HG03064 (cell line): ENCODE results near the gene HDAC10.

Experiments
- ATAC-seq: cut with Tn5 transposase; IDR thresholded peaks from one replicate; pipeline ENCODE4 v1.9.1; 2021; ENCODE audit warnings: low read depth; ENCODE audit not compliant: unreplicated experiment

Gene HDAC10

DNA sequence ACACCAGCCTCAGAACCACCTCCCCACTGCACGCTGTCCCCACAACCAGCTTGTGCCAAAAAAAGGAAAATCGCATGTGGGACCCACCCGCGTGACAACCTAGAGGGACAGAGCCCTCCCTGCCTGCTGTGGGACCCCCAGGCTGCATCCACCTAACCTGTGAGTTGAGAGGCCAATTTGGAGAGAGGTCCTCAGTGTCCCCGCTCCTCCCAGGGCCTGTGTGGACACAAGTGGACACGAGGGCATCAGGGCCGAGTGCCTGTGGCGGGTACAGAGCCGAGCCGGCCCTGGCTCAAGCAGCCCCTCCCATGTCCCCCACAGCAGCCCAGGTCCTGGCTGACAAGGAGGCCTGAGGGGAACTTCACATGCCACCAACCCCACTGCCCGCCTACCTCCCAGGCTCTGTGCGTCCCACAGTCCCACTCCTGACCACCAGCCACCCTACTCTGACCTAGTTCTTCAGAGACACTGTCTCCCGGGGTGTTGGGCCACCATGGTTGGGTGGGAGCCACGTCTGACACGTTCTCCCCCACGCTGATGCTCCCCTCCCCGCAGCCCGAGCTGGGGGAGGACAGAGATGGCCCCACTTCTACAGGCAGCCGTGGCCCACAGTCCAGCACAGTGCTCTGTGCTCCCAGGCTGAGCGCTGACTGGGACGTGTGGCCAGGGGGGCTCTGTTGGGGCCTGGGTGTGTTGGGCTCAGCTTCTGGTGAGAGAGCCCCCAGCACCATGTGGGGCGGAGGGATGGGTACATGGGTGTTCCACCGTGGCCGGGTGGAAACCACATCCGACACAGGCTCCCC, 31.1 kb downstream of the HDAC10 start:
- no peak for ATAC-seq

DNA sequence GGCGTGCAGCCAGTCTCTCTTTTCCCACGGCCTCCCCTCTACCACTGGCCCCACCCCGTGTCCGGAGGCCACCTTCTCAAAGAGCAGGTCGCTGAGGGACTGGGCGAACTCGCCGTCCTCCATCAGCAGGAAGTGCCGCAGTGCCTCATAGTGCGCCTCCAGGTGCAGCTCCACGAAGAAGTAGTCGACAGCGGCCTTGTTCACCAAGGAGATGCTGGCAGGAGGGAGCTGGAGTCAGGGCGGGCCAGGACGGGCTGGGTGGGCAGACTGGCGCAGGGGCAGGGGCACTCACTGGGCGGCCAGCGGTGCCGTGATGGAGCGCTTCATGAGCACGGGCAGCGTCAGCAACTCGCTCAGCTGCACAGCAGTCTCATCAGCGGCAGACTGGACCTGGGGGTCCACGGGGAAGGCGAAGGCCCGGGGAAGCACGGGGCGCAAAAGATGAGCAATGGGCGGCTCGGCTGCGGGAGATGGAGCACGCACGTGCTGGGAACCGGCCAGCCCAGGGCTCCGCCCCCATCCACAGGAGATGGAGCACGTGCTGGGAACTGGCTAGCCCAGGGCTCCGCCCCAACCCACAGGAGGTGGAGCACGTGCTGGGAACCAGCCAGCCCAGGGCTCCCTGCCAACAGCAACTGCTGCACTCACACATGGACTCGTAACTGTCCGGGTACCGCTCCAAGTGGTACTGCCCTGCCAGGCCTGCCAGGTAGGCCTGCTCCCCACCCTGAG, 31.9 kb downstream of the HDAC10 start:
- no peak for ATAC-seq

DNA sequence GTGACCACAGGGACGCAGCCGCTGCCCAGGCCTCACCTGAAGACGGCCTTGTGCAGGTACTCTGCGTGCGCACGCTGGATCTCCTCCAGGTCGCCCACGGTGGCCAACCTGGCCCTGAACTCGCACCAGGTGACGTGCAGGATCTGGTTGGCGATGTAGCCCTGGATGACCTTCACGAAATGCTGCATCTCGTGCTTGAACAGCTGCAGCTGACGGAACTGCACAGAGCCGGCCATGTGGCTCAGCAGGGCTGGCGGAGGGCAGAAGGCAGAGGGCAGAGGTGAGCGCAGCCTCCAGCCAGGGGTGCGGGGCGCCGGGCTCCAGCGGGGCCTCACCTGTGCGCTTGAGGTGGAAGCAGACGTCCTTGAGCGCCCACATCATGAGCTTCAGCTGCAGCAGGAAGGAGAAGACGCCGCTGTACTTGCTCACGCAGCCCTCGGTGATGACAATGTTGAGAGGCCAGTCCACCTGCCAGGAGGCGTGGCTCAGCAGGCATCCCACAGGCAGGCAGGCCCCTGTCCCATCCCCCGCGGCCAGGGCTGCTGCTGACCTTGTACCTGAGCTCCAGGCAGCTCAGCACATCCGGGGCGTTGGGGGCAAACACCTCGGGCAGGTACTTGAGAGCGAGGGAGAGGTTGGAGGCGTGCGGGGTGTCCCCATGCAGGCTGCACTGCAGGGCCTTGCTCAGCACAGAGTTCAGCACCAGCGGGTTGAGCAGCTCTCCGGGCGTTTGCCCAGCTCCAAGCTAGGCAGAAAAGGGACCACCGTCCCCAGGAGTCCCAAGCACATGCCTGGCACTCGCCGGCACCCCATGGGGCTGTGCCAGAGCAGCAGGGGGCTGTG, 32.7 kb downstream of the HDAC10 start:
- ATAC-seq = no peak

DNA sequence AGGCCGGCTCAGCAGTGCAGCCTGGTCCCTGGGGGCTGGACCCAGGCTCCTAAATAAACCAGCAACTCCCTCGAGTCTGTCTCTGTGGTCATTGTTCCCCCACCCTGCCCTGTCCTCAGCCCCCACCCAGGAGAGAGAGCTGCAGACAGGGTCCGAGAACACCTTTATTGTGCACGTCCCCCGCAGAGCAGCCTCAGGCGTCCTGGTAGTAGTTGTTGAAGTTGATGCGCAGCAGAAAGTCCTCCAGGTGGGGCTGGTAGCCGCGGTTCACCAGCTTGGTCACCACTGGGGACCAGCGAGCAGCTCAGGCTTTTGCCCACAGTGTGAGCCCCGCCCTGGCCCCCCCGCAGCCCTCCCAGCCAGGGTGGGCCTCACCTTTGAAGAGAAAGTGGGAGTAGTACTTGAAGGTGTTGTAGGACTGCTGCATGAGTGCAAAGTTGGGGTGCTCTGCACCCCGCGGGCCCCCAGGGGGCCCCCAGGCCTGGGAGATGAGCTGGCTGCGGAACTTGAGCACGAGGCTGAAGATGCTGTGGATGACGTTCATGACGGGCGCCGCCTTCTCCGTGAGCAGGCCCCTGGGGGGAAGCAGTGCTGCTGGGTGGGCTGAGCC, 33.4 kb downstream of the HDAC10 start:
- no peak for ATAC-seq

DNA sequence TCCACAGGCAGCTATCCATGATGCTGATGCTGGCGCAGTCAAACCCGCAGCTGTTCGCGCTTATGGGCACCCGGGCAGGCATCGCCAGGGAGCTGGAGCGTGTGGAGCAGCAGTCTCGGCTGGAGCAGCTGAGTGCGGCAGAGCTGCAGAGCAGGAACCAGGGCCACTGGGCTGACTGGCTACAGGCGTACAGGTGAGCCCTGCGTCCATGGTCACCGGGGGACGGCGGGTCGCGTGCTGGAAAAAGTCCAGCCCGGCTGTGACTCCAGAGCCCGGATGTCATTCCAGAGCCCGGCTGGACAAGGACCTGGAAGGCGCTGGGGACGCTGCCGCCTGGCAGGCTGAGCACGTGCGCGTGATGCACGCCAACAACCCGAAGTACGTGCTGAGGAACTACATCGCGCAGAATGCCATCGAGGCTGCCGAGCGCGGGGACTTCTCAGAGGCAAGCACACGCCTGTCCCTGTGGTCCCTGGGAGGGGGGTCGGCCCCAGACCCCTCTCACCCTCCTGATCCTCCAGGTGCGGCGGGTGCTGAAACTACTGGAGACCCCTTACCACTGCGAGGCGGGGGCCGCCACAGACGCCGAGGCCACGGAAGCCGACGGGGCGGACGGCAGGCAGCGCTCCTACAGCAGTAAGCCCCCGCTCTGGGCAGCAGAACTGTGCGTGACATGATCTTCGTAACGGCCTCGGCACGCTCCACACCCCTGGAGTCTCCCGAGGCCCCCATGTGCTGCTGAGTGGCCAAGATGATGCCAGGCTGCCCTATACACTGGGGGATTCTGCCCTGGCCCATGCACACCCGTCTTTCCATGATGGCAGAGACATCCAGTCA, 34.2 kb downstream of the HDAC10 start:
- no peak for ATAC-seq

DNA sequence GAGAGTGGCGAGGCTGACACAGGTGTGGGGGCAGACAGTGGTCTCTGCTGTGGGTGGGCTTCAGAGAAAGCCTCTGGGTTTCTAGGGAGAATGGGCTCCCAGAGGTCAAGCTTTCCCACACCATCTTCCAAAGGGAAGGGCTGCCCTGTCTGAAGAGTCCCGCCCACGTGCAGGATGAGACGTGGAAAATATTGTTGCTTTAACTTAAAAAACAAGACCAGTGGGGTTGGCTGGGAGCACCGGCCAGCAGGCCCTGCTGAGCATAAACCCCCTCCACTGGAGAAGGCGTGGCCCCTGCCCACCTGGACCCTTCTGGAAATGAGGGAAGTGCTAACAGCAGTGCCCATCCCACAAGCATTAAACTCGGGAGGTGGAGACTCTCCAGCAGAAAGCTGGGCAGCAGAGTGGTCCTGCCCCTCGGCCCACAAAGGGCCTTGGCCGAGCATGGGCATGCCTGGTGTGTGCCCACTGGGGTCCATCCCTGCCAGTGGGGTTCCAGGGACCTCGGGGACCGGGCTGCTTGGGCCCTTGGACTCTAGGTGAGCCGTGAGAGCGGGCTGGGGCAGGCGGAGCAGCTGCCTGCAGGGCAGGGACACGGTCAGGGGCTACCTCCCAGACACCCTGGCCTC, 34.9 kb downstream of the HDAC10 start:
- no peak for ATAC-seq

DNA sequence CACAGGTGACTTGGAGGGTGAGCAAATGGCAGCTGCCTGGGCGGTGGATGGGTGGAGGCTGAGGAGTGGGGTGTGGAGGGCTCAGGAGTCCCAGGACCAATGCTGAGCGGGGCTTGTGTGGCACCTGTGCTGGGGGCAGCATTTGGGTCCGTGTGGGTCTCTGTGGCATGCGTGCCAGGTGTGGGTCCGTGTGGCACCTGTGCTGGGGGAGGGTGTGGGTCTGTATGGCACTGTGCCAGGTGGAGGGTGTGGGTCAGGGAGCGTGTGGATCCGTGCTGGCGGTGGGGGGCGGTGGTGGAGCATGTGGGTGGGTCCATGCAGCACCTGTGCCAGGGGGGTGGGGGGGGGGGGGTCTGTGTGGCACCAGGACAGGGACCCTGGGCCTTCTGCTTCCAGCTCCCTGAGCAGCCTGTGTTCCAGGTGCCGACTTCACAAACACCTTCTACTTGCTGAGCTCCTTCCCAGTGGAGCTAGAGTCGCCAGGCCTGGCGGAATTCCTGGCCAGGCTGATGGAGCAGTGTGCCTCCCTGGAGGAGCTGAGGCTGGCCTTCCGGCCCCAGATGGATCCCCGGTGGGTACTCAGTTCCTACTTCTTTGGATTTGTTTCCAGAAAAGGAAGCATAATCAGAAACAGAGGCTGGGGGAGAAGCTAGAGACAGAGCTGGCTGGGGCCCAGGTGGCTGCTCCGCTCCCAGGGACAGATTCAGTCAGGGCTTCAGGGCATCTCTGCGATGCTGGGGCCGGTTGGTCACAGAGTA, 35.6 kb downstream of the HDAC10 start:
- no peak for ATAC-seq

DNA sequence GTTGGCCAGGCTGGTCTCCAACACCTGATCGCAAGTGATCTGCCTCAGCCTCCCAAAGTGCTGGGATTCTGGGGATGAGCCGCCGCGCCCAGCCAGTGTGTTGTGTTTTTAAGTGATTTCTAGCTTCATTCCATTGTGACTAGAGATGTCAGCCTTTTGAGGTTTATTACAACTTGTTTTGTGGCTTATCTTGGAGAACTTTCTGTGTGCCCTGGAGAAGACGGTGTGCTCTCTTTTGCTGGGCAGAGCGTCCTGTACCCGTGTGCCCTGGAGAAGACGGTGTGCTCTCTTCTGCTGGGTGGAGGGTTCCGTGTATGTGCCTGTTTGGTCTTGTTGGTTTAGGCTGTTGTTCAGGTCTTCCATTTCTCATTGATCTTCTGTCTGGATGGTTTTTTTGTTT, 37.8 kb downstream of the HDAC10 start:
- no peak for ATAC-seq

DNA sequence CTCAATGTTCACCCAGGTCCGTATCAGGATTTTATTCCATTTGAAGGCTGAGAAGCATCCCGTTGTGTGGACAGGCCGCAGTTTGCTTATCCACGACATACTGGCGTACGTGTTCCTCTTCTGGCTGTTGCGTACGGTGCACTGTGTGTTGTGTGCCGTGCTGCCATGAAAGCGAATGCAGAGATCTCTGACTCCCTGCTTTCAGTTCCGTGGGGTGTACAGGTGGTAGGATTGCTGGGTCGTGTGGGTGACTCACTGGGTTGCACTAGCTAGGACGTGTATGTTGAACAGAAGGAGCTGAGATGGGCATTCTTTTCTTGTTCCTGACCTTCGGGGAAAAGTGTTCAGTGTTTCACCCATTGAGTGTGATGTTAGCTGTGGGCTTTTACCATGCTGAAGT, 39.9 kb downstream of the HDAC10 start:
- no peak for ATAC-seq

DNA sequence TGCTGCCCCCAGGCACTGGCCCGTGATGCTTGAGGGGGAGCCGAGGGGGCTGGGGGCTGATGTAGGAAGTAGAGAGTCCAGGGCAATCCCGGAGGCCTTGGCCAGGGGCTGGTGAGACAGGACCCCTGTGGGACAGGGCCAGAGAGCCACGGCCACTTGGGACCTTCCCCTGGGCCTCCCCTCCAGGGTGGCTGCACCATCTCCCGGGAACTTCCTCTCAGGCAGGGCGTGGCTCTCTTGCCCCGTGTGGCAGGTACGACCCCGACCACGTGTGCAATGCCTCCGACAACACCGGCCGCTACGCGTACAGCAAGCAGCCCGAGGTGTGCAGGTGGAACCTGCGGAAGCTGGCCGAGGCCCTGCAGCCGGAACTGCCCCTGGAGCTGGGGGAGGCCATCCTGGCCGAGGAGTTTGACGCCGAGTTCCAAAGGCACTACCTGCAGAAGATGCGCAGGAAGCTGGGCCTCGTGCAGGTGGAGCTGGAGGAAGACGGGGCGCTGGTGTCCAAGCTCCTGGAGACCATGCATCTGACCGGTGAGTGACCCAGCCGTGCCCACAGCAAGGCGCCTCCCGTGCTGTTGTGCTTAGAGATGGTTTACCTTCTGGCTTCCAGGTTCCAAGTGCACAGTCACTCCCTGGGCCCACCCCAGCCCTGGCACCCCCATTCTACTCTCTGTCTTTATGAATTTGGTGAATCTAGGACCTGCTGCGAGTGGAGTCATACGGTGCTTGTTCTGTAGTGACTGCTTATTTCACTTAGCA, 40.5 kb downstream of the HDAC10 start:
- no peak for ATAC-seq

DNA sequence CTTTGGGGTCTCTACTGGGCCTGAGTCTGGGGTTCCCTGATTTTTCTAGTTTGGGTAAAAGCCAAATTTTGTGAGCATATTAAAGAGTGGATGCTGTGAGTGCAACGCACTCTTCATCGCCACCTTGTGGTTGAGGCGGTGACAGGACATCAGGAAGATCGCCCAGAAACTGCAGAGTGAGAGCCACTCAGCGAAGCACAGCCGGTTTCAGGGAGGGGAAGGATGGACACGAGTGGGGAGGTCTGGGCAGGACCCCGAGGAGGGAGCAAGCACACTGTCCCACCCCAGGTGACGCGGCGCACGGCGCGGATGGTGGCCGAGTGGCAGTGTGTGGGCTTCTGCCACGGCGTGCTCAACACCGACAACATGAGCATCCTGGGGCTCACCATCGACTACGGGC, 41.2 kb downstream of the HDAC10 start:
- ATAC-seq = no peak

DNA sequence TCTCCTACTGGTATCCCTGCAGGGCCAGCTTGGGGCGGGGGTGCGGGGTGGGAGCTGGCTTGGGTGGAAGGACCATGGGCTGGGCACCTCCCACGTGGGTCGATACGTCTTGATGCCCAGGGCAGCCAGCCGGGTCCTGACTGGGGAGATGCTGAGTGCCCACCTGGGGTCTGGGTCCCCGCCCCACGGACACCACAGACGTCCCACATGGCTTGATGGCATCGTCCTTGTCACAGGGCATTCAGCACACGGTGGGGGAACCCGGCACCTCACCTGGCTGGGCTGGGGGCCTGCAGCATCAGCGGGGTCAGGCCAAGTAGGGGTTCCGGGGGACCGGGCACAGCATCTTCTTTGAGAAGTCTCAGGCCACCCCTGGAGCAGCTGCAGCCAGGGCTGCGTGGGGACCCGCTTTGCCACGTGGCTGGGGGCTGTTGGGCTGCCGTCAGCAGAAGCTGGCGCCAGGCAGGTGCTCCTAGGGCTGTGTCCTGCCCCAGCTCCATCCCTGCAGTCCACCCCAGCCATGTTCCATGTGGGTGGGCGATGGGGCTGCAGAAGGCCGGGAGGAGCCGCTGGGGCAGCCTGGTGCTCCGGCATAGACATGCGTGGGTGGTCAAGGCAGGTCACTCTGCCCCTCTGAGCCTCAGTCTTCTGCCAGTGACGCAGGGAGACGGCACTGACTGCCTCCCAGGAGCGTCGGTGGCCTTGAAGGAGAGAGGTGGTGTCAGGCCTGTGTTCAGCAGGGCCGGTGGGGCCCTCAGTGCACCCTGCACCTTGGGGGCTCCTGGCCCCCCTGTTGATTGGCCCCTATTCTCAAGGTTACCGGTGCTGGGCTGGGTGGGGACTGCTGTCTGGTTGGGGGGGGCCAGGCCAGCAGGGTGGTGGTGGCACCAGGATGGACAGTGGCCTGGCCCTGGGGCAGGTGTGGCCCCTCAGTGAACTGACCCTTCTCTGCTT, 41.8 kb downstream of the HDAC10 start:
- no peak for ATAC-seq

DNA sequence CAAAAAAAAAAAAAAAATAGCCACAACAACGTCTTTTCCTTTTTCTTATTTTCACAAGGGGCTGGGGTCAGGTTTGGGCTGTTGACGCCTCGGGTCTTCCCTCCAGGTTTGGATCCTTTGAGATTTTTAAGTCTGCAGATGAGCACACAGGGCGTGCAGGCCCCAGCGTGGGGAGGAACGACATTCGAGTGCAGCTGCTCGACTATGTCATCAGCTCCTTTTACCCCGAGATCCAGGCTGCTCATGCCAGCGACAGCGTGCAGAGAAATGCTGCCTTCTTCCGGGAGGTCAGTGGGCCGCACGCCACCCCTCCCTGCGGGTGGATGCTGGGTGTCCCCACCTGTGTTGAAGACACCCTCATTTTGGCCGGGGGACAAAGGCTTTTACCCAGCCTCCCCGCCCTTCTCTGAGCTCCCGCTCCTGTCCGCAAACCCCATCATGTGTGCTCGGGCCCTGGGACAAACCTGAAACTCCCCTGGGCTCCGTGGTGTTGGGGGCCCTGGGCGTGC, 42.6 kb downstream of the HDAC10 start:
- no peak for ATAC-seq

DNA sequence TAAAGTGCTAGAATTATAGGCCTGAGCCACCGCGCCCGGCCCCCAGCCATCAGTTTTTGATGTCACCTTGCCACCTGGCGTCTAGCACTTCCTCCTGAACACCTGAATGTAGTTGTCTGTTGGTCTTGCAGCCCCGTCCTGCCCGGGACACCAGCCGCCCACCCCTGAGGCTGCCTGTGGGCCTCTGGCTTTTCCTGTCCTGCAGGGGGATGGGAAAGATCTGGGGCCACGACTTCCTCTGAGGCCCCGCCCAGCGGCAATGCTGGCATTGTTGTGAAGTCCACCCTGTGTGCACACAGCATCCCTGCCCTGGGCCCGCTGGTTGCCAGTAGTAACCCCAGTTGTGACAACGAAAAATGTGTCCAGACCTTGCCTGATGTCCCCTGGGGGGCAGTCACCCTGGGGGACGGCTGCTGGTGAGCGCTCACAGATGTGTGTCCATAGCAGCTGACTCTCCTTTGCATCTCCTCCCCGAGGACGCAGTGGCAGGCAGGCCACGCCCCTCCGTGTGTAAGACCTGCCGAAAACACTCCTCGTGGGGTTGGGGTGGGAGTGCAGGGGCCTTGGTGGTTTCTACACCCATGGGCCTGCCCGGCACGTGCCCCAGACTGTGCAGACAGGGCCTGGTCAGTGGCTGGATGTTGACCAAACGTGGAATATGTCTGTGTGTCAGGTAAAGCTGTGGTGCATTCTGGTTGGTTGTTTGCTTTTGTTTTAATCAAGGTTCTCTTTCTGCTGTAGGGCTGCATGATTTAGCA, 43.5 kb downstream of the HDAC10 start:
- no peak for ATAC-seq

DNA sequence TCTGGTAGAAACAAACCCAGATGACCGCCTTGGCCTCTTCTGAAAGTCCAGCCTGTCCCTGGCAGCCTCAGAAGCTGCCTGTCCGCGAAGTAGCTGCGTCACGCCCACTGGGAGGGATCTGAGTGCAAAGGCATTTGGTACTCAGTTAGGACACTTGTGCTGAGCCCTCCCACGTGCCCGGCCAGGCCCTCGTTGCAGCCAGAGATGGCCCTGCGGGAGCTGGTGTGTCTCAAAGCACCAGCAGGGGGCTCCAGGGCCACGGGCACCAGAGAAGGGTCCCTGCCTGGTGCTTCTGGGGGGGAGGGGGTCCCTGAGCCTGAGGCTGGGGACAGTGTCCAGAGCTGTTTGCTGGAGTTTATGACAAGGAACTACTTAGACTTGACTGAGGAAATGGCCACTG, 44.5 kb downstream of the HDAC10 start:
- no peak for ATAC-seq
